ENCODE measurements around the gene CES5A. TPM values are rescaled to one million over a fixed set of nuclear protein-coding genes. Genes with fewer than 3 reads are reported as not detected.
"Not testable (repeated sequence)": the region's sequence is repeated elsewhere in the genome, so short reads cannot be mapped to it uniquely, and the experiment has no call there.

The CES5A gene
- polyA plus RNA-seq, 3 donors: 0.06 to 0.18 TPM; not detected in 1

DNA sequence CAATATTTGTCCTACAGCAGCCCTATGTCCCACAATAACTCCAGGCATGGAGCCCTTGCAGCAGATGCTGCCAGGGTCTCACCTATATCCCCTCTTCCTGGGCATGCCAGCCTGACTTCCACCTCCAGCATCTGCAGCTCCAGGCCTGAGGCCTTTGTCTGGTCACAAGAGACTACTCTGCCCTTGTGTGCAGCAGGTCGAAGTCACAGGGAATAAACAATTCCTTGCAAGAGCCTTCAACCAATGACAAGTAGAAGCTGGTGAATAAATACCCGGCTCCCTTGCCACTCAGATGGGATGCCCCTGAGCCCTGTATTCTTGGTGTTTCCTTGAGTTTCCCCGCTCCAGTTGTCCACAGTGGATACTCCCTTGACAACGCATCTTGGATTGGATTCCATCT is 65.3 kb downstream of the CES5A start:
- no peak for DNase-seq (ENCODE audit: extremely low read depth in 1 of 11, low read depth in 9 of 11, low spot score in 4 of 11)

DNA sequence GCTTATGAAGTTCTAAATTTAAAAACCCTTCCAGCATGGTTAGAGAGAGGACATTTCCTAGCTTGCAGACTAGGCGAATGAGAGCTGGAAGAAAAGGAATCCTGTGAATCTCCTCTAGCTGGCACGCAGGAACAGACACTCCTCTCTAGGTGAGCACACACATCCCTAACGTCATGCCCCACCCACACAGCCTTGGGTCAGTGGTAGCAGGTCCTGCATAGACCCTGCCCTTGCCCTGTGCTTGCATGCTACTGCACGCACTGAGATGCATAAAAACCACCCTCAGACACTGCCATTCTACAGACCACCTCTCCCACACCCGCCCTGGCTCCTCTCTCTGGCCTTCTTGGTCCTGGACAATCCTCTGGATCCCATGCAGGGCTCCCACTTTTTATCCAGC is 65.8 kb downstream of the CES5A start:
- no peak for DNase-seq (ENCODE audit: extremely low read depth in 1 of 11, low read depth in 9 of 11, low spot score in 4 of 11)

DNA sequence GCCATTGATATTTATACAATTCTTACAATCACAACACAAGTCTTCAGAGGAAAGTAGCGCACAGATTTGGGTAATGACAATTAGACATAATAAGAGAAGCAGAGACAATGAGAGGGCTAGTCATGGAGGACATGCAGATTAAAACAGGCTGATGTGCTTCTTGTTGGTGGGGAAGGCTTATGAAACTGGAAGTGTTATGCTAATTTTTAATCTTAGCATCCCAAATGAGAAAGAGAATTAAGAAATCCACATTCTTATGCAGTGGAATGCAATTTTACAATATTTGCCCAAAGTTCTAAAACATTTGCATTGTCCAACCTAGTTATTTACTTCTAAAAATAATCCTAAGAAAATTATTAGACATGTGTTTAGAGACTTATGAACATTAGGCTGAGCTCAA is 66.9 kb downstream of the CES5A start:
- DNase-seq (ENCODE audit: extremely low read depth in 1 of 11, low read depth in 9 of 11, low spot score in 4 of 11): not testable (repeated sequence)

DNA sequence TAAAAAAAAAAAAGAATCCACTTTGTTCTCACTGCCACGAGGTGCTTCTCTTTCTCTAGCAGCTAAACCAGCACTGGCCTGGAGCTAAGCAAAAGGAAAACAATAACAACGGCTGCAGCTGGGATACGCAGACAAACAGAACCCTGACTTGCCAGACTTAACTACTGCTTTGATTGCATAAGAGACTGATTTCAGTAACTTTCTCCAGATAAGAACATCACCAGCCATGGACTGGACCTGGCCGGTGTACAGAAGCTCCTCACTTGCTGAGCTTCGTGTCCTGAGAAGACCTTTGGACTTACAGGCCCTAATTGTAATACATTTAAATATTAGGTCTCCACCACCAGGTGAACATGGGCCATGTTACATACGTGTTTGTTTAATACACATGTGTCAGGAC is 70.1 kb downstream of the CES5A start:
- not testable (repeated sequence) for DNase-seq (ENCODE audit: extremely low read depth in 1 of 11, low read depth in 9 of 11, low spot score in 4 of 11)

DNA sequence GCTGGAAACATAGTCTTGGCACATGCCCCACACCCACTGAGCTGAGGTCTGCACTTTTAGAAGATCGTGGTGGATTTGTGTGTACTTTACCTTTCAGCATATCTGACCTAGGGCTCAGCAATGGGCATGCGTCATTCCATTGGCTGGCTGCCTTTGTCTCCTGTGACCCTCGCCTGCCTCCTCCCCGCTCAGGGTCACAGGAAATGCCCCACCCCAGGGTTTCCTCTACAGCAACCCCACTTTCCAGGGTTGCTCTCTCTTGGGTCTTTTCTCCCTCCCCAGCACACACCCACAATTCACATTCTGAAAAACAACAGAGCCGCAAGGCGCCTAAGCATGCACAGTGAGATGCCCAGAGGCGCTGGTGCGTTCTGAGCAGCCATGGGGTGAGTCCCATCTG is 71.5 kb downstream of the CES5A start:
- DNase-seq (ENCODE audit: extremely low read depth in 1 of 11, low read depth in 9 of 11, low spot score in 4 of 11): not testable (repeated sequence)

Other genes with a start within 250 kb of the CES5A start
- under 1 TPM; 0.08 to 0.17 (median 0.10) TPM for gene SLC6A2, start 219.4 kb downstream of the CES5A start, polyA plus RNA-seq (ENCODE audit: insufficient read length in 3 of 3)
- 1 to 10 TPM; 2.2 to 5.4 (median 3.7) TPM for gene CES1, start 42.3 kb downstream of the CES5A start, polyA plus RNA-seq (ENCODE audit: insufficient read length in 3 of 3)